Left ventricle myocardium inferior (tissue), 1 donor: Measurements from ENCODE around the gene UIMC1. TPM values are rescaled to one million over a fixed set of nuclear protein-coding genes. Genes with fewer than 3 reads are reported as not detected.
"Not testable (repeated sequence)": the region's sequence is repeated elsewhere in the genome, so short reads cannot be mapped to it uniquely, and the experiment has no call there.

Experiments used
- DNase-seq: peaks from one replicate; pipeline ENCODE4 v3.0.0-alpha.2; 2020
- H3K27ac ChIP-seq: fragments of 200-600 bp; replicated peaks from 2 replicates; pipeline ENCODE4 v1.8.0; 2021
- H3K27me3 ChIP-seq: fragments of 200-600 bp; 2 replicates; pipeline ENCODE4 v1.8.0; 2021; ENCODE audit warnings: low read depth
- H3K36me3 ChIP-seq: fragments of 200-600 bp; 2 replicates; pipeline ENCODE4 v1.8.0; 2021
- H3K4me1 ChIP-seq: fragments of 200-600 bp; 2 replicates; pipeline ENCODE4 v1.8.0; 2021
- H3K4me3 ChIP-seq: fragments of 200-600 bp; 2 replicates; pipeline ENCODE4 v1.8.0; 2021; ENCODE audit warnings: mild to moderate bottlenecking, moderate library complexity
- H3K9me3 ChIP-seq: fragments of 200-600 bp; replicated peaks from 2 replicates; pipeline ENCODE4 v1.8.0; 2021
- CTCF ChIP-seq: fragments of 200-600 bp; IDR thresholded peaks from 2 replicates; pipeline ENCODE4 v1.8.0; 2021; ENCODE audit warnings: antibody characterized with exemption, mild to moderate bottlenecking, borderline replicate concordance
- intact Hi-C: fragments of 100-400 bp; cut with micrococcal nuclease; formaldehyde crosslinking; loops from one replicate; pipeline ENCODE4 v1.11.0; 2022
- total RNA-seq: library from RNA; stranded (reverse); fragmentation: NEBNext Ultra II Directional; extraction: Animal tissue kit (Norgen Biotek cat#: 25700); gene quantifications from one replicate; pipeline ENCODE4 v1.2.1, GENCODE V29; 2021
- donor health status: DM: no; HTN: yes; CAD: no; lungs with severe emphysema.

Gene UIMC1
- total RNA-seq, 1 donor from 2014 or later: 30.7 TPM

GRCh38 chr5:177010153-177010552, 3.6 kb upstream of the UIMC1 start:
- intact Hi-C loops: no loop called here
- TF ChIP-seq CTCF: no peak

GRCh38 chr5:177008716-177009115, 2.1 kb upstream of the UIMC1 start:
- no peak overlapping the region for H3K27ac ChIP-seq
- no peak overlapping the region for H3K4me3 ChIP-seq
- H3K36me3 ChIP-seq: no peaks in the 10 kb centered on the region
- H3K27me3 ChIP-seq: no peaks in the 10 kb centered on the region
- no peak for TF ChIP-seq CTCF
- DNase-seq: no peak
- H3K4me1 ChIP-seq: peaks cover 38% of the 10 kb centered on the region
- no peaks in the 10 kb centered on the region for H3K9me3 ChIP-seq
- intact Hi-C loops: no loop called here

More at GRCh38 chr5:177010153-177010552, 3.6 kb upstream of the UIMC1 start:
- Histone ChIP-seq H3K27me3 (no peaks in the 10 kb centered on the region), H3K36me3 (no peaks in the 10 kb centered on the region), H3K9me3 (no peaks in the 10 kb centered on the region), H3K4me1 (peaks cover 30% of the 10 kb centered on the region), H3K27ac (no peak overlapping the region), H3K4me3 (no peak overlapping the region)
- no peak for DNase-seq

- TF ChIP-seq CTCF: peak; percentile 71
- Histone ChIP-seq H3K27me3 (no peaks in the 10 kb centered on the region), H3K4me3 (peak overlapping the region; percentile 98), H3K4me1 (peaks cover 58% of the 10 kb centered on the region), H3K27ac (peak overlapping the region; percentile 99), H3K9me3 (no peaks in the 10 kb centered on the region), H3K36me3 (no peaks in the 10 kb centered on the region)
- DNase-seq: peak; percentile 74
- intact Hi-C loops: no loop called here
Observed at GRCh38 chr5:177005619-177006264, 837 bp downstream of the UIMC1 start.

- no peak overlapping the region for H3K27ac ChIP-seq
- intact Hi-C loops: no loop called here
- no peaks in the 10 kb centered on the region for H3K36me3 ChIP-seq
- no peak for TF ChIP-seq CTCF
- H3K4me1 ChIP-seq: peaks cover 66% of the 10 kb centered on the region
- no peaks in the 10 kb centered on the region for H3K9me3 ChIP-seq
- DNase-seq: no peak
- H3K27me3 ChIP-seq: no peaks in the 10 kb centered on the region
- peak overlapping the region; percentile 98 for H3K4me3 ChIP-seq
Observed at GRCh38 chr5:177004961-177005360, 1.6 kb downstream of the UIMC1 start.

GRCh38 chr5:177003649-177004048, 2.9 kb downstream of the UIMC1 start:
- Histone ChIP-seq H3K27ac (no peak overlapping the region), H3K4me3 (no peak overlapping the region), H3K4me1 (peaks cover 66% of the 10 kb centered on the region), H3K36me3 (no peaks in the 10 kb centered on the region), H3K9me3 (no peaks in the 10 kb centered on the region), H3K27me3 (no peaks in the 10 kb centered on the region)
- TF ChIP-seq CTCF: no peak
- intact Hi-C loops: no loop called here
- DNase-seq: no peak

- H3K27ac ChIP-seq, DNase-seq, H3K27me3 ChIP-seq, H3K4me3 ChIP-seq, H3K9me3 ChIP-seq, H3K36me3 ChIP-seq, intact Hi-C loops: not testable (repeated sequence)
- H3K4me1 ChIP-seq: peaks cover 68% of the 10 kb centered on the region
Observed at GRCh38 chr5:176999526-176999925, 7.1 kb downstream of the UIMC1 start.
